ENCODE data around the gene ANO7.
"Not testable (repeated sequence)": the region's sequence is repeated elsewhere in the genome, so short reads cannot be mapped to it uniquely, and the experiment has no call there.

The ANO7 gene

DNA sequence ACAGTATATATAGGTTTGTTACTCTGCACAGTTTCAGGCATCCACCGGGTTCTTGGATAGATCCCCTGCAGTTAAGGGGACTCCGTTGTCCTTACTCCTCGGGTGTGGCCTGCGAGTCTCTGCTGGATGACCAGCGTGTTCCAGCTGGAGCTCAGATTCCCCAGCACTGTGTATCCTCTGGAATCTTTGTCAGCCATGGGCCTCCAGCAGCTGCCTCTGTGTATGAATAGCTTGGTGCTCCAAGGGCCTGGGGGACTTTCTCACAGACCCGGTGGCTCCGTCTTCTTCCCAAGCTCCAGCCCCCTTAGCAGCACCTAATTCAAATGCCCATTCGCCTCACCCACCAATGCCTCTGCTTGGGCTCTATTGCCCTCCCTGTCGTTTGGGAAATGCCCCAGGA lies 6.3 kb downstream of the ANO7 start:
- DNase-seq, result no peak

GRCh38 chr2:241195506-241196130 lies 7.1 kb downstream of the ANO7 start:
- no peak for DNase-seq

- DNase-seq, result not testable (repeated sequence)
These were observed 8.8 kb downstream of the ANO7 start for GRCh38 chr2:241197246-241197645.

GRCh38 chr2:241197947-241198346 lies 9.5 kb downstream of the ANO7 start:
- no peak for DNase-seq

DNA sequence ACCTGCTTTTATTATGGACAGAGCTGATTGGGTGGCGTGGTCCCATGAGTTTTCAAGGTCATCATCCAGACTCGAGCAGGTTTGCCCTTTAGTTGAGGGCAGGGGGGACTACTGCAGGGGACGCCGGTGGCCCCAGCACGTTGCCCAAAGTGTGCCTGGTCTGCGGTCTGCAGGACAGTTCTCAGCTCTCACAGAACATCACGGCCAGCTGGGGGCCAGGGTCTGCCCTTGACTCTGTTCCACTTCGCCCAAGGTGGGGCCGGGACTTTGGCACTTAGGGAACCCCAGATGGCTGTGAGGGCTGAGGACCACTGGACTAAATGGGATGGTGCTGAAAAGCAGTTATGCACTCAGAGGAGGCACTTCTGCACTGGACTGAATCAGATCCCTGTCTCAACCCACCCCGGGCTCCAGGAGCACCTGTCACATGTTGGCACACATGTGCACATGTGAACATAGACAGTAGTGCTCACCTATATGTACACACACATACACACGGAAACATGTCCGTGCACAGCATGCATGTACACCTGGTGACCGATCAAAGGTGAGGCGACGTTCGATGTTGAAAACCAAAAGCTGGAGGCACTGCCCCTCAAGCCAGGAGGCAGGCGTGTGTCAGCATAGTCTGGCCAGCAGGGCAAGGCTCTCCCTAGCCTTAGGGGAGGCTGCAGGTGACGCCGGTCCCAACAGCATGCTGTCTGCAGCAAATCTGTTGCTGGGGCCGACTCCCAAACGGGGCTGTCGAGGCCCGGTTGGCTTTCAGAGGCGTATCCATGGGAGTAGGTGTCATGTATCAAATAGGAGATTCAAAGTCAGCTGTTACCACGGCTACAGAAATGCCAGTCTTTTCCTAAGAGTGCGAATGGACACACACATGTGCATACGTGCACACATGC lies 10.2 kb downstream of the ANO7 start:
- DNase-seq, result no peak

DNA sequence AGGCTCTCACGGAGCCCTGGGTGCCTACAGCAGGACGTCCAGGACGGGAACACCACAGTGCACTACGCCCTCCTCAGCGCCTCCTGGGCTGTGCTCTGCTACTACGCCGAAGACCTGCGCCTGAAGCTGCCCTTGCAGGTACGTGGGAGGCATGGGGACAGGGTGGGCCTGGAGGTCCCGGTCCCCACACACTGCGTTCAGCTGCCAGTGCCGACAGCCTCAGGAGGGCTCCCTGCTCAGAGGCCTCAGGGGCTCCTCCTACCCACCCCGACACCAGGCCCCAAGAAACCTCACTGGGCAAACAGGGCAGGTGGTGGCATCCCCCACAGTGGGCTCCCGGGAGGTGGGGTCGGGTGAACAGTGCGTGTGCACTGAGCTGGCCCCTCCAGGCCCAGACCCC lies 10.8 kb downstream of the ANO7 start:
- no peak for DNase-seq

DNA sequence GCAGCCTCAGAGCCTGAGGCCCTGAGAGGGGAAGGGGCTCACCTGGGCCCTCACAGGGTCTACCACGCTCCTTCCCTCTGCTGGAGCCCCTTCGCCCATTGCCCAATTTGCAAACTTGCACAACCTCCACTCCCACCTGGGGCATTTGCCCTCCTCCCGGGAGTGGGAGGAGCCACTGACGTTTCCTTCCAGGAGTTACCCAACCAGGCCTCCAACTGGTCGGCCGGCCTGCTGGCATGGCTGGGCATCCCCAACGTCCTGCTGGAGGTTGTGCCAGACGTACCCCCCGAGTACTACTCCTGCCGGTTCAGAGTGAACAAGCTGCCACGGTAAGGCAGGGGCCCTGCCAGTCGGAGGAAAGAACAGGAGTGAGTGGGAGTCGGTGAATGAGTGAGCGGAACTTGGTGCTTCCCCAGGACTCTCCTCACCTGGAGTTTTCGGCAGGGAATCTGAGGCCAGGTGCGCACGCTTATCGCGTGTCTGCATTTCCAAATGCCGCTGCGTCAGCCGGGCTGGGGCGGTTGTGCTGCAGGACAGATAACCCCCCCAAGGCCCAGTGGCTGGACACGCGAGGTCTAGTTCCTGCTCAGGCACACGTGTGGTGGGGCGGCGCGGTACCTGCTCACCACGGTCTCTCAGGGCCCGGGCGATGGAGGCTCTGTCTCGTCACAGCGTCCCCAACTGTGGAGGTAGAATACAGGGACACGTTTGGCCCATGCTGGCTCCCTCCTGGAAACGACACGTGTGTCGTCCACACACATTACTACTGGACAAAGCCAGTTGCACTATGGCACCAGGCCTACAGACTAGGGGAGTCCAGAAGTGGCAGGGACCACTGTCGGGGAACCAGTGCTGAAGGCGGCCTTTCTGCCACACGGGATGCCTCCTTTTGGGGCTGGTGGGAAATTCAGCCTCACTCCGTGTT lies 11.7 kb downstream of the ANO7 start:
- no peak for DNase-seq

DNA sequence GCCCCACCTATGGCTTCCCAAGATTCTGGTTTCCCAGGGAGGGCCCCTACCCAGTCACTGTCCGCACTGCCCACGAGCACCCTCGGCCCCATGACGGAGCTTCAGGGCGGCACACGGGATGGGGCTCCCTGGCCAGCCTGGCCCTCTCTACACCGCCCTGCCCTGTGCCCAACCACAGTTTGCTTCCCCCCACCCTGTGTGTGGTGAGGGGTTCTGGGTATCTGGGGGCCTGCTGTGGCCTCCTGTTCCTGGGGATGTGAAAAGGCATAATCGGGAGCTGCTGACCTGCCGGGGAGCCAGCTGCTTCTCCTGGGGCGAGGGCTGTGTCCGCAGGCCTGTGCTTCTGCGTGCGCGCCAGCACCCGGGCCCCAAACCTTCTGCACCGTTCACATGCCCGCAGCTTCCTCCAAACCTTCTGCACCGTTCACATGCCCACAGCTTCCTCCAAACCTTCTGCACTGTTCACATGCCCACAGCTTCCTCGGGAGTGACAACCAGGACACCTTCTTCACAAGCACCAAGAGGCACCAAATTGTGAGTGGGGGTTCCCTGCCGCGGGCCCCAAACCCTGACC lies 12.4 kb downstream of the ANO7 start:
- DNase-seq, result no peak

- no peak for DNase-seq
These were observed 13.2 kb downstream of the ANO7 start for GRCh38 chr2:241201445-241202267.

GRCh38 chr2:241202268-241202585 lies 13.8 kb downstream of the ANO7 start:
- DNase-seq, result no peak

DNA sequence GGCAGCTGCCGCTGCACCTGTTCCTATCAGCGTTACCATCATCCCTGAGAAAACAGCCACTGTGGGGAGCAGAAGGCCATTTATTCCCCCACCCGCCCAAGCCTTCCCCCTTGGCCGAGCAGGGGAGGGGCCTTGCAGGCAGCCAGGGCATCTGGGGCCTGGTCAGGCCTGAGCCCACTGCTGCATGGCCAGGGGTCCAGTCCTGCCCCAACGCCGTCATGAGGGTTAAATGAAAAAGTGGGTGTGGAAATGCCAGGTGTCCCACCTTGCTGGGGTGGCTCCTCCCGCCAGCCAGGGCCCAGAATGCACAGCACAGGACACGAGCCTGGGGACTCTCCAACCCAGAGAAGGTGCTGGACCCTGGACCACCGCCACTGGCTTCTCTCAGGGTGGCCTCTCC lies 14.2 kb downstream of the ANO7 start:
- DNase-seq, result no peak

GRCh38 chr2:241203218-241204009 lies 14.9 kb downstream of the ANO7 start:
- no peak for DNase-seq

- no peak for DNase-seq
These were observed 15.5 kb downstream of the ANO7 start for GRCh38 chr2:241204010-241204384.

GRCh38 chr2:241204490-241204889 lies 16.0 kb downstream of the ANO7 start:
- DNase-seq, result no peak

DNA sequence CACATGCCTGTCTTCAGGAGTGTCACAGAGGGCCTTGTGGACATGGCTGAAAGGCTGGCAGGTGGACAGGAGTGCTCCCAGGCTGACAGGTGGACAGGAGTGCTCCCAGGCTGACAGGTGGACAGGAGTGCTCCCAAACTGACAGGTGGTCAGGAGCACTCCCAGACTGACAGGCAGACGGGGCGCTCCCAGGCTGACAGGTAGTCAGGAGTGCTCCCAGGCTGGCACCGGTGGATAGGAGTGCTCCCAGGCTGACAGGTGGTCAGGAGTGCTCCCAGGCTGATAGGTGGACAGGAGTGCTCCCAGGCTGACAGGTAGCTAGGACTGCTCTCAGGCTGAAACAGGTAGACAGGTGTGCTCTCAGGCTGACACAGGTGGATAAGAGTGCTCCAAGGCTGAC lies 16.6 kb downstream of the ANO7 start:
- no peak for DNase-seq

DNA sequence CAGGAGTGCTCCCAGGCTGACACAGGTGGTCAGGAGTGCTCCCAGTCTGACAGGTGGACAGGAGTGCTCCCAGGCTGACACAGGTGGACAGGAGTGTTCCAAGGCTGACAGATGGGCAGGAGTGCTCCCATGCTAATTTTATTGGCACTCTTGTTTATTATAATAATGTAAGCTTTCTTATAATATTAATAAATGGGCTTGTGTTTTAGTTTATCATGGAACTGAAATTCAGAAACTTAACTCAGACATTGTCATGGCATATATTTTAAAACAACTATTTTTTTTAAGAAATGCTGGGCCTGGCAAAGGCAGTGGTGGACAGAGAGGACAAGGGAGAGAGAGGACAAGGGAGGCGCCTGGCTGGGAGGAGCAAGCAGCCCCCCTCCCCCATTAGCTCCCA lies 18.7 kb downstream of the ANO7 start:
- no peak for DNase-seq

DNA sequence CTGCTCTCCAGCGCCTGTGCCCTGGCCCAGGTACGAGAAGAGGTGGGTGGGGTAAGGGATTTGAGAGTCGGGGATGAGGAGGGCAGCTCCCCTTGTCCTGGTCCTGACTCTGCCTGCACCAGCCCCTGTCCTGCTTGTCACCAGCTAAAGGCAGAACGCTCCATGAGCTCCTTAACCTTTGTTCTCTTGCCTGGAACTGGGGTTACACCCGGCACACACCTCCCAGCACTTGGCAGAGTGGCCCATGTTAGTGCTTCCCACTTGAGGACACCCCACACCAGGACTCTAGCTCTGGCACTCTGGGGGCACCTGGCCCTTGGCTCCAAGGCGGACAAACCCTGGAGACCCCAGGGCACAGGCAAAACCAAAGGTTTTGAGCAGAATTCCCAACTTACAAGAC lies 19.2 kb downstream of the ANO7 start:
- DNase-seq, result no peak

DNA sequence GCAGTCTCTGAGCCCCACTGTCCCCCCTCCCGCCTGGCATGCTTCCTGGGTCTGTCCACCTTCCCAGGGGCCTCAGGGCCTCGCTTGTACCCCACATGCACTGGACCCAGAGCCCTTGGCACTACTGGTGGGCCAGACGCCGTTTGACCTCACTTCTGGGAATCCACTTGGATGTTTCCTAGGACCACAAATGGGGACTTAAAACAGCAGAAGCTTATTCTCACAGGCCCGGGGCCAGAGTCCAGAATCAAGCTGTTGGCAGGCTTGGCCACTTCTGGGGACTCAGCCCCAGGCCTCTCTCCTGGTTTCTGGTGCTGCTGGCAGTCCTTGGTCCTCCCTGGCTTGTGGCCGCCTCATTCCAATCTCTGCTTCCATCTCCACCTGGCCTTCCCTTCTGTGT lies 19.6 kb downstream of the ANO7 start:
- no peak for DNase-seq

- no peak for DNase-seq
These were observed 20.8 kb downstream of the ANO7 start for GRCh38 chr2:241209271-241209670.

DNA sequence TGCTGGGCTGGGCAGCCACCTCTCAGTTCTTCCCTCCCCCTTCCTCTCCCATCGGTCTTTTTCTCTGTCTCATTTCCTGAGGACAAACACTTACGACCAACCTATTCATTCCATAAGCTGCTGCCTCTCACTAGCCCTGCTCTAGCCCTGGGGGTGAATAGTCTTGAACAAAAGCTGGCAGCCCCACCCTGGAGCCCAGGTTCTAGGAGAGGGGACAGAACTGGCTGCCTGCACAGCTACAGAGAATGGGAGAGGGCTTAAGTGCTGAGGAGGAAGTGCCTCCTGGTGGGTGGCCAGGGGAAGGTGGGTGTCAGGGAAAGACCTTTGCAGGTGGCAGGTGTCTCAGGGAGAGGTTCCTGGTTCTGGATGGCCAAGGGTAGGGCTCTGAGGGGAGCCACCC lies 22.8 kb downstream of the ANO7 start:
- no peak for DNase-seq

GRCh38 chr2:241213041-241213440 lies 24.6 kb downstream of the ANO7 start:
- no peak for DNase-seq

GRCh38 chr2:241213567-241213966 lies 25.1 kb downstream of the ANO7 start:
- DNase-seq, result no peak

Measured in CD4-positive, alpha-beta T cell treated with Interleukin-12 subunit alpha and Interleukin-12 subunit beta, for 1 hour (primary cell).